Measurements from ENCODE around the gene LINGO1.

The LINGO1 gene

GRCh38 chr15:77654975-77655374, 22.3 kb upstream of the LINGO1 start:
- DNase-seq: no peak

GRCh38 chr15:77653832-77654480, 21.2 kb upstream of the LINGO1 start:
- no peak for DNase-seq

GRCh38 chr15:77650265-77650664, 17.6 kb upstream of the LINGO1 start:
- DNase-seq: no peak

- DNase-seq: no peak
Observed at GRCh38 chr15:77649610-77650009, 16.9 kb upstream of the LINGO1 start.

- DNase-seq: no peak
Observed at GRCh38 chr15:77649017-77649416, 16.3 kb upstream of the LINGO1 start.

- no peak for DNase-seq
Observed at GRCh38 chr15:77647961-77648360, 15.2 kb upstream of the LINGO1 start.

- no peak for DNase-seq
Observed at GRCh38 chr15:77646104-77646694, 13.5 kb upstream of the LINGO1 start.

GRCh38 chr15:77645602-77646001, 12.9 kb upstream of the LINGO1 start:
- DNase-seq: no peak

- no peak for DNase-seq
Observed at GRCh38 chr15:77644543-77645247, 12.0 kb upstream of the LINGO1 start.

- no peak for DNase-seq
Observed at GRCh38 chr15:77643764-77644163, 11.1 kb upstream of the LINGO1 start.

- DNase-seq: no peak
Observed at GRCh38 chr15:77642793-77643430, 10.2 kb upstream of the LINGO1 start.

GRCh38 chr15:77641999-77642398, 9.3 kb upstream of the LINGO1 start:
- DNase-seq: no peak

GRCh38 chr15:77640615-77641014, 7.9 kb upstream of the LINGO1 start:
- DNase-seq: no peak

- no peak for DNase-seq
Observed at GRCh38 chr15:77639431-77639830, 6.7 kb upstream of the LINGO1 start.

- DNase-seq: no peak
Observed at GRCh38 chr15:77637851-77638692, 5.4 kb upstream of the LINGO1 start.

GRCh38 chr15:77636209-77636608, 3.5 kb upstream of the LINGO1 start:
- no peak for DNase-seq

GRCh38 chr15:77634266-77634962, 1.7 kb upstream of the LINGO1 start:
- DNase-seq: peak; percentile 66

- no peak for DNase-seq
Observed at GRCh38 chr15:77633913-77634265, 1.2 kb upstream of the LINGO1 start.

- DNase-seq: peak; percentile 65
Observed at GRCh38 chr15:77633134-77633912, 611 bp upstream of the LINGO1 start.

- DNase-seq: no peak
Observed at GRCh38 chr15:77631745-77632533, 773 bp downstream of the LINGO1 start.

All from stimulated activated CD4-positive, alpha-beta T cell treated with anti-CD3 and anti-CD28 coated beads, Interleukin-4, amount 100 ng/mL, for 24 hours (primary cell).